Superior temporal gyrus (tissue), 1 donor: ENCODE data around the gene SUPT3H.

Experiments
- DNase-seq: peaks from one replicate; pipeline ENCODE4 v3.0.0-alpha.2; 2016; ENCODE audit errors: extremely low spot score

The SUPT3H gene

DNA sequence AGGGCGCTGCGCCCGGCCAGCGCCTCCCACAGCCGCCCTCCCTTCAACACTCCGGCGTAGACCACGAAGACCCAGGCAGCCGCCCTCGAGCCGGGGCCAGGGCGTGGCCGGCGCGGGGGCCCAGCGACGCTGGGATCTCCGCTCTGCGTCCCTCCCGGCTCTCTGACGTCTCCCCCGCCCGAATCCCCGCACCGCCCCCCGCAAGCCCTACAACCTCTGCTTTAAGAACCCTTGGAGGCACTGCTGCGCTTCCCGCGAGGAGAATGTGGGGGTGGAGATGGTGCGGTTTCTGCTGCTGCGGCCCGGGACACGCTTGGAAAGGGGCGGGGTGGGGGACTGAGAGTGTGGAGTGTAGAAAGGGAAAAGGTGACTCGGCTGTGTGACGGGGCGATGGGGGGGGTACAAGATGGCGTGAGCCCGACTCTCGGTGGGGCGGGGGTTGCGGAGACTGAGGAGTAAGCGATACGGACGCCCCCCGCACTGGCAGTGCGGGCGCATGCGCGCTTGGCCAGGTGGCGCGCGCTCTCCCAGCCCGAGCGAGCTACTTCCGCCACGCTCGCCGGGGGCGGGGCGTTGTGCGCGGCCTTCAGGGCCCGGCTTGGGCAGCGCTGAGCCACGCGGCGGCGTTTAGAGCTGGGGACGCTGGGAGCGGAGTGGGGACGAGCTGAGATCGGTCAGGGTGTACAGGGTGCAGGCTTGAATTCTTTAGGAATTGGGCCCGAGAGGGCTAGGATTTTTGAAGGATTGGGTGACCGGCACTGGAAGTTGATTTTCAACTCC is at the start of gene SUPT3H:
Gene SUPT3H, minus strand, starts transcription at position 381 of the 780 bp plus-strand sequence.
- peak; percentile 93 for DNase-seq

DNA sequence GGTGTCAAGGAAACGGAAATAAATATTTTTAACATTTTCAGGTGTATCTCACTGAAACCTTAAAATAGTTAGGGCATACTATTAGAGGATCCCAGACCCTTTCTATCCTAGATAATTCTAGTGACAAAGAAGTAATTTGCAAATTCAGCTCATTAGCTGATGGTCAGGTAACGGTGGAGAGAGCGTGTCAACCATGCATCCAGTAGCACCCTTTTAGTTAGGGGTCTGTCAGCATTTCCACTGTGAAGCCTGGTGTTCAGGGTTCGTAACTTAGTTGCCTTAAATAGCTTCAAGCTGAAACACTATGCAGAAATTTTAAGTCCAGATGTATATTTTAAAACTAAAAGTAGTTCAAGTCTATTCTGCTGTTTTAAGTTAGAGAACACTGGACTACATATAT is 48.5 kb upstream of the SUPT3H start:
- no peak for DNase-seq

DNA sequence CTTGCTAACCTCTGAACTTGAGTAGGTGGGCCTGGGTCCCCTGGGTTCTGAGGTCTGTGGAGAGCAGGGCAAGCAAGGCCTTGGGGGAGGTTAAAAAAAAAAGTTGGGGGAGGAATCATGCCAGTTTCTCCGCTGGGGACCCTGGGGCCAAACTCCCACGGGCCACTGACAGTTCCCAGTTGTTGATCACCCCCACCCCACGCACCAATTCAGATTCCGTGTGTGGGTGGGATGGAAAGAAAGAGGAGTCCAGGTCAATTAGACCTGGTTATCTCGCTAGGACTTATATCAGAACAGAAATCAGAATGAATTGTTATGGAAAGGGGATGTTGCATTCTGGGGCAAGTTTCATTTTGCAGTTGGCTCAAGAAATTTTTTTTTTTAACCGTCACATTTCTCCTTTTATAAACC is 46.7 kb upstream of the SUPT3H start:
- DNase-seq = no peak

DNA sequence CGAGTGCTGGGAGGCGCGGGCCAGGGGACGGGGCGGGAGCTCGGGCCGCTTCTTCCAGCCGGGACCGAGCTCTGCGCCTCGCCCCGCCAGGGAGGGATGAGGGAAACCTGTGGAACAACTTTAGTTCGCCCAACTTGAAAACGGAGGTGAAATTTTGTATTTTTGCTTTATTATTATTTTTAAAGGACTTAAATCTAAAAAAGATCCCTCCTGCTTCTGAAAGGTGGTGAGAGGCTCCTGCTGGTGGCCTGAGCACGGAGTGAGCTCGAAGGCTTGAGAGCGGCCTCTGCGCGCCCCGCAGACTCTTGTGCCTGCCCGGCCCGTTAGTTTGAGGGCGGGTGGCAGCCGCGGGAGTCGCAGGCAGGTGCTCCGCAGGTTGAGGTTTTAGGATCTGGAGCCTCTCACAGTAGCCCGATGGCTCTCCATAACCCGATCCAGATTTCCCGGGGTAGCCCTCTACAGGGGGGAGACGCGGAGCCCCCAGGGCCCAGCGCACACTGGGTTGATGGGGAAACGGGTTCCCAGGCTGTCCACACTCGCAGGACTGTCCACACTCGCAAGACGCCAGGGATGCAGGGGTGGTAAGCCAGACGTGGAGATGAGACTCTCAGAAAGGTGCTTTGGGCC is 46.2 kb upstream of the SUPT3H start:
- no peak for DNase-seq

DNA sequence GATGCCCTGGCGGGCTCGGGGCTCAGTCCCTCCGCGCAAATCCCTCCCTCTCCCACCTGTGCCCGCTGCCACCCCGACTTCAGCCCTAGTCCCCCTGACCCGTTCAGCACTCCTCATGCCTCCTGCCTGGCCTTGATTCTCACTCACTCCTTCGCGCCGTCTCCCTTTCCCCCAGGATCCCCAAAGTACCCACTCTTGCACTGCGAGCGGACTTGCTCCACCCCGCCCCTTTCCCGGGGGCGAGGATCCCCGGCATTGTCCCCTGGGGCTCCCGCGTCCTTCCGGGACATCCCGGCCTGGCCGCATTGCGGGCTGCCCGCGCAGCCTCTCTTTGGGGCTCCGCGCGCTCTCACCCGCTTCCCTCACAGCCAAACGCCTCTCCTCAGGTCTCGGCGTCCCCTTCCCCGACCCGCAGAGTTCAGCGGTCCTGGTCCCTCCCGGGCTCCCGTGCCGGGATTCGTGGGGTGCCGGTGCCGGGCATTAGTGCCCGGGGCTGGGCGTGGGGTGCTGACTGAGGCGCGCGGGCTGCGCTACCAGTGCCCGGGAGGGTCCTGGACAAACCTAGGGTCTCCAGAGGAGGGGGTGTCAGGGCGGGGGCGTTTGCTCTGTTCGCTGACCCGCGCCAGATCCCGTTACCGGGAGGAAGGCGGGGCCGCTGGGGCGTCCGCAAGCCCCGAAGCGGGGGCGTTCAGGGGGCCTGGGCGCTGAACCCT is 45.5 kb upstream of the SUPT3H start:
- no peak for DNase-seq

DNA sequence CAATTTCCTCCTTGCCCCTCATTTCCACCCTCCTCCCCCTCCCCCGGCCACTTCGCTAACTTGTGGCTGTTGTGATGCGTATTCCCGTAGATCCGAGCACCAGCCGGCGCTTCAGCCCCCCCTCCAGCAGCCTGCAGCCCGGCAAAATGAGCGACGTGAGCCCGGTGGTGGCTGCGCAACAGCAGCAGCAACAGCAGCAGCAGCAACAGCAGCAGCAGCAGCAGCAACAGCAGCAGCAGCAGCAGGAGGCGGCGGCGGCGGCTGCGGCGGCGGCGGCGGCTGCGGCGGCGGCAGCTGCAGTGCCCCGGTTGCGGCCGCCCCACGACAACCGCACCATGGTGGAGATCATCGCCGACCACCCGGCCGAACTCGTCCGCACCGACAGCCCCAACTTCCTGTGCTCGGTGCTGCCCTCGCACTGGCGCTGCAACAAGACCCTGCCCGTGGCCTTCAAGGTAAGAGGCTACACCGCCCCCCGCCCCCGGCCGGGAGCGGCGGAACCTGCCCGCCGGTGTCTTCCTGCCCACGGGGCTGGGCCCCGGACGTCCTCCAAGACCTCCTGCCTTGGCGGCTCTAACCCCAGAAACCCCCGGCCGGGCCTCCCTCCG is 44.9 kb upstream of the SUPT3H start:
- no peak for DNase-seq

DNA sequence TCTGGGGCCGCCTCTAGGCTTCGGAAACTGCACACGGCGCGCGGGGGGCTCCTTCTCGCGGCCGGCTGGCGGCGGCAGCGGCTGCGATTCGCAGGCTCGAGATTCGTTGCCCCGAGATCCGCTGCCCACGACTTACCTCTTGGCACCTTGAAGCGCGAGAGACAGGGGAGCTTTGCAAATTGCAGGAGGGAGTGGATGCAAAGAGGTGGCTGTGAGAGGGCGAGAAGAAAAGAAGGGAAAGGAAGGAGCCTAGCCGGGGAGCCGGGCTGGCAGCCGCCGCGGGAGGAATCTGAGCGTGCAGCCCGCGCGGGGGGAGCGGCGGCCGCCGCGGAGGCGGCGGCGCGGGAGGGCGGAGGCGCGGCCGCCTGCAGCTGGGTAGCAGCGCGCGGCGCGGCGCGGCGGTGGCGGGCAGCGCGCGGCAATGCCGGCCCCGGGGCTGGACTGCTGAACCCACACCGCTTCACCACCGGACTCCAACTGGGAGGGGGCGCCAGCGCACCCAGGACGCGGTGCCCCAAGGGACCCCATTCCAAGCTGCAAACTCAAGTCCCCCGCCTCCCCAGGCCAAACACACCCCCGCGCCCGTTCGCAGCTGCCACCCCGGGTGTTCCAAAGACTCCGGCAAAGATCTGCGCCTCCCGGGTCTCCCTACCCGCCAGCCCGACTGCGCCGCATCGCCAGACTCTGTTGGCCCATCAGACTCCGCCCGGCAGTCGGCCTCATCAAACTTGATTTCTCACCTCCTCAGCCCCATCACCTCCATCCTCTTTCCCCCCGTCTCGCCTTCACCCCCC is 44.2 kb upstream of the SUPT3H start:
- DNase-seq = peak; percentile 60

DNA sequence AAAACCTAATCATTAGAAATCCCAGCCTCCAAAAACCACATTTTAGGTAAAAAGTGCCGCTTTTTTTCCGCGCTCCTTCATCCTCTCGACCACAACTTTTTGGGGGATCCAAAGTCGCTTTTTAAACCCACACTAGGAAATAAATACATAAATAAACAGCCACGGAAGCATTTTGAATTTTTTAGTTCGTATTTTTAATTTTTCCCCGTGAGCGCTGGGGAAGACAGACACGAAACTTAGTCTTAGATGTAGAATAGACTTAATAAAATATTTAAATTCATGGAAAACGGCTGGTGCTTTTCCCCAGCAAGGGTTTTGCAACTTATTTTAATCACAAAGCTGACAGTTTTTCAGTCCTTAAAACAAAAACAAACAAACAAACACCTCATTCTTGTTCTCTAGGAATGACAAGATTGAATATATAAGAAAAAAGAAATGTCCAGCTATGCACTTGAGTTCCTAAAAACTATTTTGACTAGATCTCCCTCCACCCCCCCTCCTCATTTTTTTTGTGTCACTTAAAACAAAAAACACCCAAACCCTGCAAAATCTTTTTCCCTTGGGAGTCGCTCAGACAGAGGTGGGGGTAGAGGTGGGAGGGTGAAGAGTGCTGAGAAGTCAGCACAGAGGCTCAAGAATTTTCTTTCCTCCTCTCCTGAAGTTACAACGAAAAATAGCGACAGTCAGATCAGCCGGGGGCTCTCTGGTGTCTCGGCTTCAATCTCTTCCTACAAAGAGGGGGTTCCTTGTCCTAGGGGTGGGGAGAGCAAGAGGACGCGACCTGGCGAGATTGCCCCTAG is 43.4 kb upstream of the SUPT3H start:
- DNase-seq = no peak

DNA sequence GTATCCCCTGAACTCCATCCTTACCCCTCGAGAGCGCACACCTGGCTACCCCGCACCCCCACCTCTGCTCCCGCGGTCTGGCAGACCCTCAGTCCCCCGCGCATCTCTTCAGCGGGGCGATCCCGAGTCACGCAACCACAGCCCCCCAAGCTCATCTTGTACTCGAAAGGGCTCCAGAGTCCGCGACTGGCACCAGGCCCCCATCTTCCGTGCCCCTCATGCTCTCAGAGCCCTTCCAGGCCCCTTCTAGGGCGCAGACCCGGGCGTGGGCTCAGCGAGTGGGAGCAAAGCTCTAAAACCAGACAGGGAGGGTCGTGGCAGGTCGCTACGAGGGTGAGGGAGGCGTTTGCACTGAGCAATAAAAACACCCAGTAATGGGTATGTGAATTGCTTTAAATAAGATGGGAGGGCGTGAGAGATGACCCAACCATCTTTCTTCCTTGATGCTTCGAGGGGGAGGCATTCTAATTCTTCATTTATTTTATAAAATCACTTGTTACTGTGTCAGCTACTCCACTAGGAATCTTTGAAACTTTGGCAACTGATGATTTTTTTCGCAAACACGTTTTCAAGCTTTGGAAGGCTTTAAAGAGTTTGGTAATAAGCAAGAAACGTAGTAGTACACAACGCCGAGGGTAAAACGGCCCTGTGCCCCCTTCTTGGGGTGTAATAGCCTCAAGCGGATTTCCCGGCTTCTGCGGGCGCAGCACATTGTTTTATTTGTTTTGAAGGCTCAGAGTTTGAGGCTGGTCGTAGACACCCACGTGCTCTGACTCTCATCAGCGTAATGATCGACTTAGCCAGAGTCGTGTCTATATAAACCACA is 42.6 kb upstream of the SUPT3H start:
- no peak for DNase-seq

DNA sequence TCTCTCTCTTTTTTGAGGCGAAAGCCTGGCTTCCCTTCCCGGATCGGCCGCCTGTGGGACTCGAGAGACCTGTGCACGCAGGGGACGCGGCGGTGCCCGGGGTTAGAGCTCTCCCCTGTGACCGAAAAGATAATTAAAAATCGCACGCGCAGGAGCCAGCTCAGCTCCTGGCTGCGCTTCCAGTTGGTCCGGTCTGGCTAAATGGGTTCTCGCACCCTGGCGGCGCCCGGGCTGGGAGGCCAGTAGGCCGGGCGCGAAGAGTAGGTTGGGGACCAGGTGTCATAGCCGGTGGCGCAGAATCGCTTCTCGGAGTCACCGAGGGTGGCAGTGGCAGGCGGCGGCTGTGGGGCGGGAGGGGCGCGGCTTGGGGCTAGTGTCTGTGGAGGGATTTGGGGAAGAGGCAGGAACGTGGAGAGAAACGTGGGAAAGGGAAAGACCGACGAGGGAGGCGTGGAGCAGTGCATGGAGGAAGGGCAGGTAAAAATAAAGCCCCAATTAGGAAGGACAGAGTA is 41.9 kb upstream of the SUPT3H start:
- DNase-seq = peak; percentile 64

DNA sequence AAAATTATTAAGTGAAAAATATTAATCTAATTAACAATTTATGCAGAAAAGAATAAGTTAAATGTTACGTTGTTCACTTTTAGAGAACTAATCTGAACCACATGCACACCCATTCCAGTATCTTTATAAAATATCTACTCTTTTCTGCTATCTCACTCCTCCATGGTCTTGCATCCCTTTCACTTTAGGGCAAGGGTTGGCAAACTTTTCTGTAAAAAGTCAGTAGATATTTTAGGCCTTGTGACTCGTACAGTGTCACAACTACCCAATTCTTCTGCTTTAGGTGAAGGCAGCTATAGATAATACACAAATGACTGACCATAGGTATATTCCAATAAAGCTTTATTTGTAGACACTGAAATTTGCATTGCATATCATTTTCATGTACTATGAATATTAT is 39.7 kb upstream of the SUPT3H start:
- no peak for DNase-seq

DNA sequence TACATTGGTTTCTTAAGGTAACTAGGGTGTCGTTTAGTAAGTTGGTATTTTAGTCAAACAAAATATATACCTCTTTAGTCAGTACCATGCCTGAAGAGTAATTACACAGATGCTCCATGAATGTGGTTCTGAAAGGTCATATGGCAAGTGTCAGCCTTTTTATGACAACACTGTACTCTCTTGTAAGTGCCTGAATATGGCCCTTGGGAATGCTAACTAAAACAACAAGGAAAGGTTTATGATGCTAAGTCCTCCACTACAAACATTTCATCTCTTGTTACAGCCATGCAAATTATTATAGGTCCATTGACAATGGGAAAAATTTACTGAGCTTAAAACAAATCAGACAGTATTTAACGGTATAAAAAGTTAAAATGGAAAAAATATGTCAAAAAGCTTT is 39.0 kb upstream of the SUPT3H start:
- DNase-seq = no peak

DNA sequence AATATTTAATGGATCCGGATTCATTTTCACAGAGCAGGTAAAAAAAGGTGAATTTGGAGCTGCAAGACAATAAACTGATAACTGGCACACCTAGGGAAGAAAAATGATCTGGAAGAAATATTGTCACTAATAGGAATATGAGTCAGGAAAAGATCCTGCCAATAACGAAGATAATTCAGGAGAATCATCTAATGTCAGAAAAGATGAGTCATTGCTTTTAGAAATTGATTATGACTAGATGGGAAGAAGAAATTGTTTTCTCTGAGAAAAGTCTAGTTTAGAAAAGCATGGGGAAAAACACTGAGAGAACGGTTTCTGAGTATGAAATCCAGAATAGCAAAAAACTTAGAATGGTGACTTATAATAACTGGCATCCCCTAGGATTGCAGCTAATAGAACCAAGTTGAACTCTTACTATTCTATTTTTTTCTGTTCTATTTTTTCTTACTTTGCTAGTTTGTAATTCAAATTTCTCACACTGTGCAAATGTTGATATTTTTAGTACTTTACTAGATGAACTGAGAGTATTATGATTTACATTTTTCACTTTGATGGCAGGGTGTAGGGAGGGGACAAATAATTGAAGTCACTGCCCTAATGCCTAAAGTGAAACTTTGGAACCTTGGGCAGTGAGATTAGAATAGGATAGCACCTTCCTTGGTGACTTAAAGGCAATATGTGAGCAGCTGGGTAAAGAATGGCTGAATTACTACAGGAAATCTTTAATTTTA is 38.2 kb upstream of the SUPT3H start:
- no peak for DNase-seq

DNA sequence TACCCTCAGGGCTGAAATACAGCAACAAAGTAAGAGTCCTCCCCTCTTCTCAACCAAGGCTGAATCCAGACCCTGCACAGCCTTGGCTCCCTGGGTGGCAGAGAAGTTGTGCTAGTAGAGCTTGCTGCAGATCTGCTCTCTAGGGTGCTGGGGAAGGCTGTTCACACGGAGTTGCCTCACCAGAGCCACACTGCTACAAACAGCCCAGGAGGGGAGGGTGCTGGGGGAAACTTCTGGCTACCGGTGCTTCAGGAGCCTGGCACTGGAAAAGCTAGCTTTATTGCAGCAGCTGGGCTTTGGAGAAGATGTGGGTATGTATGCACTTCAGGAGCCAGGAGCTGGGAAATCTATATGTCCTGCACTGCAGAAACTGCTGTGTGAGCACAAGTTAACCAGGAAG is 37.6 kb upstream of the SUPT3H start:
- DNase-seq = no peak

DNA sequence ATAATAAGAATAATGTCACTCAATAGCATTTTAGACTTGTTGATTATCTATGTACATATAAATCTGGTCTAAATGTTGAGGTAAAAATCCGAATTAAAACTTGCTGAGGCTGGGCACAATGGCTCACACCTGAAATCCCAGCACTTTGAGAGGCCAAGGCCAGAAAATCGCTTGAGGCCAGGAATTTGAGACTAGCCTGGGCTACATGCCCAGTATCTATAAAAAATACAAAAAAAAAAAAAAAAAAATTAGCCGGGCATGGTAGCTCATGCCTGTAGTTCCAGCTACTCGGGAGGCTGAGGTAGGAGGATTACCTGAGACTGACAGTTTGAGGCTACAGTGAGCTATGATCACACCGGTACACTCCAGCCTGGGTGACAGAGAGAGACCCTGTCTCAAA is 34.2 kb upstream of the SUPT3H start:
- DNase-seq = no peak

DNA sequence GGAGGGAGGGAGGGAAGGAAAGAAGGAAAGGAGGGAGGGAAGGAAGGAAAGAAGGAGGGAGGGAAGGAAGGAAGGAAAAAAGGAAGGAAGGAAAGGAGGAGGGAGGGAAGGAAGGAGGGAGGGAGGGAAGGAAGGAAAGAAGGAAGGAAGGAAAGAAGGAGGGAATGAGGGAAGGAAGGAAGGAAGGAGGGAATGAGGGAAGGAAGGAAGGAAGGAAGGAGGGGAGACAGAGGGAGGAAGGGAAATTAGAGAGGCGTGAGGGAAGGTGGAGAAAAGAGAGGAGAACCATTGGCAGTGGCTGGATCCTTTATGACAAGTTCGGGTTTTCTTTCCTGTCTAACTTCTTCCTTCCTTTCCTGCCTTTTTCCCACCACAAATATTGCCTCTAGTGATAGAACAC is 22.3 kb upstream of the SUPT3H start:
- no peak for DNase-seq

DNA sequence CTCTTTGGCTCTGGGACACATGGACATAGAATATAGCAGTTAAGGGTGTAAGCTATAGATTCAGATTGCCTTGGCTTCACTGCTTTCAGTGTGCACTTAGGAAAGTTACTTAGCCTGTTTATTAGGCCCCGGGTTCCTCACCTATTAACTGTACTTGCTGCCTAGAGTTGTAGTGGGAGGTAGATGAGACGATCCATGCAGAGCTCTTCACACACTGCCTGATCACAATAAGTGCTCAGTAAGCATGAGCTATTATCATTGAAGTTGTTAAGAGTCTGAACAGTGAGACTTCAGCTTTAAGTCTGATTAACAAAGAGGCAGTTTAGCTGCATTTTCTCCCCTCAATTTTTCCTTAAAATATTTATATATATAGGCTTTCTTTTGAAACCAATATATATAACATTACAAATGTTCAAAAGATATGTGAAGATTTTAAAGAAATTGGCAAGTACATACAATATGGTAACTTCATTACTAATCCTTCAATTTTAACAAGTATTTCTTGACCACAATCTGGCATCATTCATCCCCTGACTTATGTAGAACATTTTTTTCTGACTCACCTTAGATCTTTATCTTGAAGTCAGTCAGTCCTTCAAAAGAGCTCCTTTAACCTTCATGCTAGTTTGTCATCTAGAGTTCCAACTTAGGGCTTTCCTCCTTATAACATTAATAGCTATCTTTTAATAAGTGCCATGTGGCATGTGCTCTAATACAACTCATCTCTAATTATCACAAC is 20.5 kb upstream of the SUPT3H start:
- no peak for DNase-seq

DNA sequence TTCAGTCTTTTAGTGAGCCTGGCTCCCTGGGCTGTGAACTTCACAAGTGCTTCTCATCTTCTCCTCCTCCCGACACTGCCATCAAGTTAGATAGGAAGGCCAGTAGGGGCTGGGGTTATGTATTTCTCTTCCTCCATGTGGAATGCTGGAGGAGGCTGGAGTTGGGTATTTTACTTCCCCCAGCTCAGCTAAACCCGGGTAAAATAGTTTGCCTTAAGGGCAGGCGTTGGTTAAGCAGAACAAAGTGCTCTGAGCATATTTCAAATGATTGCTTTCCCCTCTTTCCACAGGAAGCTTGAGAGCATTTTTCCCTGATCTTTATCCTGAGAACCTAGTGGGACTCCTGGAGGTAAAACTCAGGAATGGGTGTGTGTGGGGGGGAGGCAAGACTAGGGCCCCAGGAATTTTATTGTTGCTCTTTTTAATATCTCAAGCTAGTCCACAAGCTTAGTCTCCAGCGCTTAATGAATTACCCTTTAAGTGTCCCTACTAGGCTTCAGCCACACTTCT is 16.9 kb upstream of the SUPT3H start:
- DNase-seq = no peak
